ENCODE measurements around the gene TRIP13.

Gene TRIP13

GRCh38 chr5:854966-855743, 37.5 kb upstream of the TRIP13 start:
- DNase-seq, result no peak

DNA sequence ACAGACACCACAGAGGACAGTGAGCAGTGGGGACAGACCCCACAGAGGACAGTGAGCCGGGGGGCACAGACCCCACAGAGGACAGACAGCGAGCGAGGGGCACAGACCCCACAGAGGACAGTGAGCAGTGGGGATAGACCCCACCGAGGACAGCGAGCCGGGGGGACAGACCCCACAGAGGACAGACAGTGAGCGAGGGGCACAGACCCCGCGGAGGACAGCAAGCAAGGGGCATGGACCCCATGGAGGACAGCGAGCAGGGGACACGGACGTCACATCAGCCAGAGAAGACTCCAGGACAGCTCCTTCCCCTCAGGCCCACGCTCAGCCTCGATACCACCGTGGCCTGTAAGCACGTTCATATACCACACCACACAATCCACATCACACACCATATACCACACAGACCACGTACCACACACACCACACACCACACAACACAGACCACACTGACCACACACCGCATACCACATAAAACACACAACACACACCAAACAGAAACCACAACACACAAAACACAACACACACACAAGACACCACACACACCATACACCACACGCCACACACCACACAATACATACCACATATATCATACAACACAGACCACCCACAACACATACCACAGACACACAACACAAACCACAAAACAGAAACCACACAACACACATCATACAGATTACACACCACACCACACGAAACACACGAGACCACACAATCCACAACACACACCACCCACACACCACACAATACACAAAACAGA, 36.7 kb upstream of the TRIP13 start:
- DNase-seq, result no peak

GRCh38 chr5:856531-857425, 35.9 kb upstream of the TRIP13 start:
- DNase-seq, result no peak

DNA sequence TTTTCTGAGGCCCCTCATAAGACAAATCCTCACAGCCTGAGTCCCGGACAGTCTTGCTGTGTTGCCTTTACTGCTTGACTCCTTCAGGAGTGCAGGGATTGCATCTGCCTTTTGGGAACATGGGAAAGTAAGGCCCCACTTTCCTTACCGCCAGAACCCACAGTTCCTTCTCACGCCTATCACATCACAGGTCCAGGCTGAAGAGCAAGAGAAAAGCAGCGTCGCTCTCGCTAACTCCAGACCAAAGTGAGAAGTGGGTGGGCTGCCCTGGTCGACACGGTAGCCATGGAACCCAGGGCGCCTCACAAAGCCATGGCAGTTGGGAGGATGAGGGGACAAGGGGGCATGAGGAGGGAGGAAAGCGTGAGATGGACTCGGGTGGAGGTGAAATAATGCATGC, 34.0 kb upstream of the TRIP13 start:
- DNase-seq, result no peak

DNA sequence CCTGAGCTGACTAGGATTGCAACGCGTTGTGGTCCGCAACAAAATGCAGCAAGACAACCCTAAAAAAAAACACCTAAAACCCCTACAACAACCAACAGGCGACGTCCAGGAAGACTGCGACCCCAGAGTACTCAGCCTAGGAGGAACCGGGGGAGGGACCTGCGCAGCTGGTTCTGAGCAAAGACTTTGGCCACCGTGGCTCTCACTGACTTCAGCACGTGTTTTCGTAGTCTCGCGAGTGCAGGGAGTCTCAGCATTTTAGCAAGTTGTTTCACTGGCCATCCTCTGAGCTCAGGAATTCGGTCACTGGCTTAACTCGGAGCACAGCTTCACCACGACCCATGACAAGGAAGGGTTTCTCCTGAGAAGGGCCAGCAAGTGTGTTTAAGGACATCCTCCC, 33.3 kb upstream of the TRIP13 start:
- DNase-seq, result no peak

DNA sequence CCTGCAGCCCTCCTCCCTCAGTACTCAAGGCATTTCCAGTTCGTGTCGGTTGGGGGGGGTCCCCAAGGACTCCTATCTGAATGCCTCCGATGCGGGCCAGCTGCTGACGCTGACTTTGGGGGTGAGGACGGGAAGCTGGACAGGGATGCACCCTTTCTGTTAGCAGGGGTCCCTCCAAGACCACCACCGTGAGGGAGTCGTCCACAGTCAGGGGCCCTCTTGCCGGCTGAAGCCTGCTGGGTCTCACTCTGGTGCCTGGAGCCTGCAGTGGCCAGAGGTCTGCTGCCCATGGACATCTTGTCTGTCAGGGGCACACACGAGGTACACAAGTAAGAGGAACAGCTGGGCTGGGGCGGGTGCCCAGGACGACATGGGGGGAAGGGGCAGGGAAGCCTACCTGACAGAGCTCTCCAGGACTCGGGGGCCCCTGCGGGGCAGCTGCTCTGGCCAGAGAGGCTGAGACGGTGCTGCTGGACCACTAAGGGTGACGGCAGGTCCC, 32.8 kb upstream of the TRIP13 start:
- no peak for DNase-seq

GRCh38 chr5:860506-861150, 32.1 kb upstream of the TRIP13 start:
- DNase-seq, result no peak

DNA sequence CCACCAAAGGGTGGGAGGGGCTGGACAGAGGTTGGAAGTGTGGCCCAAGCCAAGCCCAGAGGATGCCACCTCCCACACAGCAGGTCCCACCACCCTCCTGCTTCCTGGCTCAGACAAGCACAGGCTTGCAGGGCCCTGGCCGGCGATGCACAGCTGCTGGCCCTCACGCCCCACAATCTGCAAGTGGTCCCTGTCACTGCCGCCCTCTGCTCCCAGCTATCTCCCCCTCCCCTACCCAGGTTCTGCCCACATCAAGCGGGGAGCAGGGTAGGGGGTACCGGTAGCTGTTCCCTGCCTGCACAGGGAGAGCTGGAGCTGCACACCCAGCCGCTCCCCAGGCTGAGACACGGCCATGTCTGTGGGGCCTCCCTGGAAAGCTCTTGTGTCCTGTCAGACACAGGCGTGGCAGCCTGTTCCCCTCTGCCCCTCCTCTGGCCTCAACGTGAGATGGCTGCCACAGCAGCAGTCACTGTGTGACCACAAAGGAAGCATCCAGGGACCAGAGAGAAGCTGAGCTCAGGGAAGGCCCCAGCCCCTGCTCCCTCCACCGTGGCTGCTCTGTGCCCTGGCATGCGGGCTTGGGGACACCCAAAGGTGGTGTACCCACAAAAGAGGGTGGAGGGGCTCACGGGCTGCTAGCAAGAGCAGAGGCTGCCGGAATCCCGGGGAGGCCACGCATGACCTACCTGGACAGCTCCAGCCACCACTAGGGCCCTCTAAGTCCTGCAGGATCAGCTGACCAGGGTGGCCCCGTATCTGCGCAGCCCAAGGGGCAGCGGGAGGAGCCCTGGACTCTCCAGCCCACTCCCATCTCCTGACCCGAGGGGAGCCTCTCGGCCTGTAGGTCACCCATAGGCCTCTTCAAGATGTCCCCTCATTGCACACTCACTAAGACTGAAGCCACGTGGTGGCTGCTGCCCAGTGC, 31.0 kb upstream of the TRIP13 start:
- DNase-seq, result no peak

GRCh38 chr5:862367-863243, 30.1 kb upstream of the TRIP13 start:
- DNase-seq, result no peak

DNA sequence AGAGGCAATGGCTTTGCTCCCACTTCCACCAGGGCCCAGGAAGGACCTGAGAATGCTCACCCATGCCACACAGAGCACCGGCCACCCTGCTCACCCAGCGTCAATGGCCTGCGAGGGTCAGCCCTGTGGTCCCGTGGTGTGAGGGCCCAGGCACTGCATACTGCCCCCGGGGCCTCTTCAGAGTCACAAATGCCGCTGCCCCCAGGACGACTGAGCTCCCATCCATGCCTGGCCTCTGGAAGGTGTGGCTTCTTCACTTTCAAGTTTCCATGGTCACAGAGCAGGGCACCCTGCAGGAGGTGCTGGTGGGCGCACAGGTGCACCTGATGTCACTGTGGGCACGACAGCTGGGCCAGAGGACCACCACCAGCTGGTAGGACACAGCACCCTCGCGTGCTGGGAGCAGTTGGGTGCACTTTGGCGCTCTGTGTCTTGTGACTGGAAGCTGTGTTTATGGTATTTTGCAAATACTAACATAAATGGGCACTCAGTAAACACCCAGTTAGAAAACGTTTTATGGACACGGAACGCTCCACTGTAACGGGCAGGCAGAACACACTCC, 29.4 kb upstream of the TRIP13 start:
- DNase-seq, result no peak

DNA sequence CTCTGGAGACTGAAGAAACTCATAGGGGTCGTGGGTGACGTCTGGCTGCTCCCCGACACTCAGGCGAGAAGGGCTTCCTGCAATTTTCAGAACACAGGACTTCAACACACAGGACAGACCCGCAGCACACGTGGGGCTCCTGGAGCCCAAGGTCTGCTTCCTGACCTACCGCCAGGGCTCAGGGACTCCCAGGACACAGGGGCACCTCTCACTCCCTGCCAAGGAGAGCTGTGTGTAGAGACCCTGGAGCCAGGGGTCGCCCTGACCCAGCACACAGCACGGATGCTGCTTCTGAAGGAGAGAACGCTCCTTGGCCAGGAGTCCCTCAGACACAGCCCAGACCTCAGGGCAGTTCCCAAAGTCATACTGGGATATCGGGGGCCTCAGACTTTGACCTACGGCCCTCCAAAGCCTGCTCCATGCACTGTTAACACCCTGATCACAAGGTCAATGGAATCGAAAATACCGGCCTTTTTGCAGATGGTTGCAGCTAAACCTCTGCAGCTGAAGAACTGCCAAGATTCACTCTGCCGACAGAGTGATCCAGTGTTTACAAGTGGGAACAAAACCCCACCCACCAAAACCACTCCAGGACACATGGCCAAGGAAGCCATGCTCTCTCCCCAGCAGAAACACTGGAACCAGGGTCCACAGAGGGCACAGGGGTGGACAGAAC, 28.1 kb upstream of the TRIP13 start:
- no peak for DNase-seq

DNA sequence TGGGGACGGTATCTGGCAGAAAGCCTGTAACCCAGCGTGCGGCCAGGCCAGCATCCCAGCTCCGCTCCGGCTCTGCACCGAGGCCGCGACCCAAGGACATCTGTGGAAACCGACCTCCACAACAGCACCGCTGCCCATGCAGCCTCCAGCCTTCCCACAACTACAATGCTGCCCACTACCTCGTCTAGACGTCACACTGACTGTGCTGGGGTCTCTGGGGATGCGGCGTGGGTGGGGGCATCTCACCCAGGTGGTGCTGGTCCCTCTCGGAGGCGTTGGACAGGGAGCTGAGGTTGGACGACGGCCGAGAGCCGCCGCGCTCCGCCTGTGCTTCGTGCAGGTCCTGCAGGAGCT, 27.5 kb upstream of the TRIP13 start:
- no peak for DNase-seq

- DNase-seq, result no peak
Measured at GRCh38 chr5:865771-866170, 26.9 kb upstream of the TRIP13 start.

DNA sequence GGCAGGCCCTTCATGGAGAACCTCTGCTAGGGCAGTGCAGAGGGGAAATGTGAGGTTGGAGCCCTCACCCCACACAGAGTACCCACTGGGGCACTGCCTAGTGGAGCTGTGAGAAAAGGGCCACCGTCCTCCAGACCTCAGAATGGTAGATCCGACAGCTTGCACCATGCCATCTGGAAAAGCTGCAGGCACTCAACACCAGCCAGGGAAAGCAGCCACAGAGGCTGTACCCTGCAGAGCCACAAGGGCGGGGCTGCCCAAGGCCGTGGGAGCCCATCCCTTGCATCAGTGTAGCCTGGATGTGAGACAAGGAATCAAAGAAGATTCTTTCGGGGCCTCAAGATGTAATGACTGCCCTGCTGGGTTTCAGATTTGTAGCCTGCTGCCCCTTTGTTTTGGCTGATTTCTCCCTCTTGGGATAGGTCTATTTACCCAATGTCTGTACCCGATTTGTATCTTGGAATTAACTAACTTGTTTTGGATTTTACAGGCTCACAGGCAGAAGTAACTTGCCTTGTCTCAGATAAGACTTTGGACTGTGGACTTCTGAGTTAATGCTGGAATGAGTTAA, 25.3 kb upstream of the TRIP13 start:
- no peak for DNase-seq

DNA sequence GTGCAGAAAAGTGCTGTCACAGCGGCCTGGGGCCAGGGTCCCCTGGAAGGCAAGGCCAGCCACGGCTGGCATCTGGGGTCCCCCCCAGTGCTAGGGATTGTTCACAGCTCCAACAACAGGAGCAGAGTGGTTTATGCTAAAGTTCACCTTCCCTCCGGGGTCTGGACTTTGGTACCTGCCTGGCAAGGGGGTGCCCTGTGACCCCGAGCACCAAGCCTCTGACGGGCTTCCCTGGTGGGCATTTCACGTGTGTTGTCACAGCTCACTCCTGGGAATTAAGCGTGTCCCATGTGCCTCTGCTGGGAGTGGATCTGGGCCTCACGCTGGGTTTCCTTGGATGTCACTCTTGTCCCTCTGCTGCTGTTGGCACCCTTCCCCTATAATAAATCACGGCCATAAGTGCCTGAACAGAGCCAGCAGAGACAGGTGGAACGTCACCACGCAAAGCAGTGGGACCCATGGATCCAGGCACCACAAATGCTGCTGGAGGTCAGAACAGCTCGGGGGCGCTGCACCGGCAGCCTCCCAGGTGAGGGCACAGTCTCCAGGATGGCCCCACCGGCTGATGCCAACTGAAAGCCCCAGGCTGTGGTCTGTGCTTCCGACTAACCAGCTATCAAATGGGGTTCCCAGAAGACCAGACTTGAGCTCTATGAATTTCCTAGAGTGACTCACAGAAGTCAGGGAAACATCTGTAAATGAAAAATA, 24.1 kb upstream of the TRIP13 start:
- no peak for DNase-seq

GRCh38 chr5:870956-871355, 21.7 kb upstream of the TRIP13 start:
- no peak for DNase-seq

- DNase-seq, result no peak
Measured at GRCh38 chr5:871596-872298, 20.9 kb upstream of the TRIP13 start.

DNA sequence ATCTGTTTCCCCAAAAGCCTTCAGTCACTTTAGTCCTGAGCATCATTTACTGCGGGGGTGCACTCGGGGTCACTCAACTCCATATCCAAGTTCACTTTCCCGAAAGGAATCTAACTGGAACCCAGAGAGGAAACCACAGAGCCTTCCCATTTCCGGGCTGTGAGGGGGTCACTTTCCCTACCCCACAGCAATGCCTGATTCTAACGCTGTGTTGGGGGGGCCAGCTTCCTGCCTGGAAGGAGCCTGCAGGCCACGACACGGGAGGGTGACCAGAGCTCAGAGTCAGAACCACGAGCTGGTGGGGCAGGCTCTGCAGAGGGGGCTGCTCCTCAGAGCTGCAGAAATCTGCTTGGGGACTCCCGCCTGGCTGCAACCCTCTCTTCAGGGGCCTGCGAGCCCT, 20.4 kb upstream of the TRIP13 start:
- DNase-seq, result no peak
